HG02571 (cell line): Measurements from ENCODE around the gene ADCY1.

Experiments used
- ATAC-seq: cut with Tn5 transposase; IDR thresholded peaks from one replicate; pipeline ENCODE4 v1.9.1; 2021; ENCODE audit warnings: mild to moderate bottlenecking, moderate library complexity; ENCODE audit not compliant: unreplicated experiment

The ADCY1 gene

GRCh38 chr7:45592230-45592991 lies 18.2 kb downstream of the ADCY1 start:
- ATAC-seq, result no peak

- no peak for ATAC-seq
Measured at GRCh38 chr7:45593121-45593541, 19.0 kb downstream of the ADCY1 start.

- ATAC-seq, result no peak
Measured at GRCh38 chr7:45593877-45594276, 19.7 kb downstream of the ADCY1 start.

GRCh38 chr7:45594745-45595535 lies 20.8 kb downstream of the ADCY1 start:
- ATAC-seq, result no peak

- no peak for ATAC-seq
Measured at GRCh38 chr7:45595809-45596664, 21.9 kb downstream of the ADCY1 start.

GRCh38 chr7:45596665-45597095 lies 22.5 kb downstream of the ADCY1 start:
- ATAC-seq, result no peak

GRCh38 chr7:45597286-45597984 lies 23.3 kb downstream of the ADCY1 start:
- ATAC-seq, result no peak

- no peak for ATAC-seq
Measured at GRCh38 chr7:45598886-45599520, 24.8 kb downstream of the ADCY1 start.

- no peak for ATAC-seq
Measured at GRCh38 chr7:45599851-45600706, 25.9 kb downstream of the ADCY1 start.

- no peak for ATAC-seq
Measured at GRCh38 chr7:45601094-45601493, 26.9 kb downstream of the ADCY1 start.

GRCh38 chr7:45601816-45602540 lies 27.8 kb downstream of the ADCY1 start:
- ATAC-seq, result no peak

- no peak for ATAC-seq
Measured at GRCh38 chr7:45606050-45606449, 31.9 kb downstream of the ADCY1 start.

GRCh38 chr7:45606931-45607330 lies 32.8 kb downstream of the ADCY1 start:
- no peak for ATAC-seq

- no peak for ATAC-seq
Measured at GRCh38 chr7:45609180-45609579, 35.0 kb downstream of the ADCY1 start.

GRCh38 chr7:45610019-45610418 lies 35.9 kb downstream of the ADCY1 start:
- no peak for ATAC-seq

GRCh38 chr7:45610660-45611299 lies 36.6 kb downstream of the ADCY1 start:
- ATAC-seq, result no peak

GRCh38 chr7:45617166-45617565 lies 43.0 kb downstream of the ADCY1 start:
- ATAC-seq, result no peak

- no peak for ATAC-seq
Measured at GRCh38 chr7:45622058-45622457, 47.9 kb downstream of the ADCY1 start.
